Measurements from ENCODE around the gene ANKRD39.

DNA sequence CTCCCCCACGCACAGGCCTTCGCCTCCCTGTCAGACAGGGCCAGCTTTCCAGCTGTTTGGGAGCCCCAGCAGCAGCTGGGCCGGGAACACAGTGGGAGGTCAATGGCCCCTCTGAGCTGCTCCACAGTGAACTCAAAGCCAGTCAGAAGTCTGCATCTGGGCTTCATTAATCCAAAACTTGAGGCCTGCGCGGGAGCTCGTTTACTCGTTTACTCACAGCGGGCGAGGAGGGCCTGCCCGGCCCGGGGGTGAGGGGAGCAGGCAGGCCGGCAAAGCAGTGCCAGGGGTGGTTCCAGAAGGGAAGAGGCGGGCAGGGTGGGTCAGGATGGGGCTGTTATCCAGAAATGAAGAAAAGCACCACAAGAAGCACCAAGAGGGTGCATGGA is 48.9 kb upstream of the ANKRD39 start:
- TF ChIP-seq CTCF (conservative IDR thresholded peaks at IDR 0.05; ENCODE audit: low read depth, low read length) (no peak), POLR2A (IDR thresholded peaks at IDR 0.05; ENCODE audit: low read depth, low read length) (no peak), USF2 (IDR thresholded peaks at IDR 0.05; ENCODE audit: low read depth, low read length) (no peak), FOS (IDR thresholded peaks at IDR 0.05; ENCODE audit: low read depth, low read length) (no peak)

All from IMR-90 (cell line).